IPS-18a (cell line): ENCODE data around the gene GADL1.

ENCODE experiments used
- H3K27ac ChIP-seq: one replicate; pipeline ENCODE4 v1.5.1; 2013; ENCODE audit warnings: low read length
- H3K27me3 ChIP-seq: one replicate; pipeline ENCODE4 v1.6.1; 2013; ENCODE audit warnings: mild to moderate bottlenecking, low read length; ENCODE audit not compliant: control insufficient read depth, insufficient read depth
- H3K36me3 ChIP-seq: one replicate; pipeline ENCODE4 v1.6.1; 2013; ENCODE audit warnings: low read depth, low read length; ENCODE audit not compliant: control insufficient read depth
- H3K4me1 ChIP-seq: one replicate; pipeline ENCODE4 v1.6.1; 2013; ENCODE audit warnings: low read depth, low read length; ENCODE audit not compliant: control insufficient read depth
- H3K4me3 ChIP-seq: one replicate; pipeline ENCODE4 v1.5.1; 2013; ENCODE audit warnings: low read length
- H3K9ac ChIP-seq: one replicate; pipeline ENCODE4 v1.6.1; 2013; ENCODE audit warnings: mild to moderate bottlenecking, low read length, moderate library complexity
- H3K9me3 ChIP-seq: one replicate; pipeline ENCODE4 v1.6.1; 2013; ENCODE audit warnings: low read depth, low read length; ENCODE audit not compliant: control insufficient read depth

The GADL1 gene

GRCh38 chr3:30894521-30895251, at the start of gene GADL1:
Gene GADL1 (minus strand): TSS chr3:30894661. CDS start chr3:30894614, 47 bp downstream.
- peak within 1 kb of the TSS; percentile 61 for H3K4me3 ChIP-seq

GRCh38 chr3:30944124-30944523, 49.7 kb upstream of the GADL1 start:
- Histone ChIP-seq H3K4me1 (peaks cover 5% of the 10 kb centered on the region), H3K27ac (no peak overlapping the region), H3K36me3 (no peaks in the 10 kb centered on the region), H3K27me3 (no peaks in the 10 kb centered on the region), H3K9me3 (no peaks in the 10 kb centered on the region), H3K9ac (no peak overlapping the region), H3K4me3 (no peak overlapping the region)

More at GRCh38 chr3:30894521-30895251, at the start of gene GADL1:
- peaks cover 16% of the 10 kb centered on the region for H3K4me1 ChIP-seq
- H3K27me3 ChIP-seq, result peaks cover 33% of the 10 kb centered on the region
- no peak within 1 kb of the TSS for H3K9ac ChIP-seq
- H3K27ac ChIP-seq, result no peak within 1 kb of the TSS
- H3K36me3 ChIP-seq, result no peaks in the 10 kb centered on the region
- H3K9me3 ChIP-seq, result no peaks in the 10 kb centered on the region

GRCh38 chr3:30943206-30943605, 48.7 kb upstream of the GADL1 start:
- H3K27ac ChIP-seq, result no peak overlapping the region
- no peaks in the 10 kb centered on the region for H3K27me3 ChIP-seq
- no peak overlapping the region for H3K4me3 ChIP-seq
- H3K4me1 ChIP-seq, result no peaks in the 10 kb centered on the region
- no peaks in the 10 kb centered on the region for H3K9me3 ChIP-seq
- no peak overlapping the region for H3K9ac ChIP-seq
- no peaks in the 10 kb centered on the region for H3K36me3 ChIP-seq

GRCh38 chr3:30941342-30941741, 46.9 kb upstream of the GADL1 start:
- H3K27me3 ChIP-seq, result no peaks in the 10 kb centered on the region
- H3K9ac ChIP-seq, result no peak overlapping the region
- H3K4me3 ChIP-seq, result no peak overlapping the region
- no peak overlapping the region for H3K27ac ChIP-seq
- no peaks in the 10 kb centered on the region for H3K4me1 ChIP-seq
- H3K36me3 ChIP-seq, result no peaks in the 10 kb centered on the region
- no peaks in the 10 kb centered on the region for H3K9me3 ChIP-seq

GRCh38 chr3:30940740-30941139, 46.3 kb upstream of the GADL1 start:
- no peaks in the 10 kb centered on the region for H3K36me3 ChIP-seq
- no peak overlapping the region for H3K4me3 ChIP-seq
- no peak overlapping the region for H3K27ac ChIP-seq
- no peak overlapping the region for H3K9ac ChIP-seq
- H3K4me1 ChIP-seq, result no peaks in the 10 kb centered on the region
- H3K27me3 ChIP-seq, result no peaks in the 10 kb centered on the region
- no peaks in the 10 kb centered on the region for H3K9me3 ChIP-seq

GRCh38 chr3:30934208-30934550, 39.7 kb upstream of the GADL1 start:
- H3K9me3 ChIP-seq, result no peaks in the 10 kb centered on the region
- H3K36me3 ChIP-seq, result no peaks in the 10 kb centered on the region
- no peak overlapping the region for H3K4me3 ChIP-seq
- no peaks in the 10 kb centered on the region for H3K4me1 ChIP-seq
- no peak overlapping the region for H3K9ac ChIP-seq
- H3K27me3 ChIP-seq, result no peaks in the 10 kb centered on the region
- no peak overlapping the region for H3K27ac ChIP-seq

- H3K9me3 ChIP-seq, result no peaks in the 10 kb centered on the region
- no peaks in the 10 kb centered on the region for H3K27me3 ChIP-seq
- H3K36me3 ChIP-seq, result no peaks in the 10 kb centered on the region
- no peak overlapping the region for H3K9ac ChIP-seq
- no peaks in the 10 kb centered on the region for H3K4me1 ChIP-seq
- no peak overlapping the region for H3K4me3 ChIP-seq
- no peak overlapping the region for H3K27ac ChIP-seq
Measured at GRCh38 chr3:30933478-30934207, 39.2 kb upstream of the GADL1 start.

GRCh38 chr3:30932513-30933098, 38.1 kb upstream of the GADL1 start:
- no peak overlapping the region for H3K9ac ChIP-seq
- H3K9me3 ChIP-seq, result no peaks in the 10 kb centered on the region
- H3K36me3 ChIP-seq, result no peaks in the 10 kb centered on the region
- H3K4me1 ChIP-seq, result no peaks in the 10 kb centered on the region
- no peaks in the 10 kb centered on the region for H3K27me3 ChIP-seq
- no peak overlapping the region for H3K4me3 ChIP-seq
- H3K27ac ChIP-seq, result no peak overlapping the region

- Histone ChIP-seq H3K9ac (no peak overlapping the region), H3K4me3 (no peak overlapping the region), H3K27me3 (no peaks in the 10 kb centered on the region), H3K36me3 (no peaks in the 10 kb centered on the region), H3K9me3 (no peaks in the 10 kb centered on the region), H3K4me1 (no peaks in the 10 kb centered on the region), H3K27ac (no peak overlapping the region)
Measured at GRCh38 chr3:30924763-30925162, 30.3 kb upstream of the GADL1 start.

- Histone ChIP-seq H3K9ac (no peak overlapping the region), H3K36me3 (no peaks in the 10 kb centered on the region), H3K4me3 (no peak overlapping the region), H3K27me3 (no peaks in the 10 kb centered on the region), H3K4me1 (no peaks in the 10 kb centered on the region), H3K27ac (no peak overlapping the region), H3K9me3 (no peaks in the 10 kb centered on the region)
Measured at GRCh38 chr3:30919564-30919963, 25.1 kb upstream of the GADL1 start.

GRCh38 chr3:30918761-30919160, 24.3 kb upstream of the GADL1 start:
- Histone ChIP-seq H3K27ac (no peak overlapping the region), H3K9me3 (no peaks in the 10 kb centered on the region)

More at GRCh38 chr3:30918761-30919160, 24.3 kb upstream of the GADL1 start:
- no peak overlapping the region for H3K9ac ChIP-seq
- no peaks in the 10 kb centered on the region for H3K4me1 ChIP-seq
- no peak overlapping the region for H3K4me3 ChIP-seq
- no peaks in the 10 kb centered on the region for H3K36me3 ChIP-seq
- no peaks in the 10 kb centered on the region for H3K27me3 ChIP-seq
